Right forelimb (tissue), 1 donor: Measurements from ENCODE around the gene ANKUB1.
"Not testable (repeated sequence)": the region's sequence is repeated elsewhere in the genome, so short reads cannot be mapped to it uniquely, and the experiment has no call there.

Experiments used
- DNase-seq: peaks from one replicate; pipeline ENCODE4 v3.0.0-alpha.2; 2018

Gene ANKUB1

GRCh38 chr3:149792452-149793270 lies at the start of gene ANKUB1:
Gene ANKUB1 (minus strand): TSS chr3:149792554. CDS start chr3:149792366, 188 bp downstream.
- no peak for DNase-seq

GRCh38 chr3:149839896-149840295 lies 47.5 kb upstream of the ANKUB1 start:
- no peak for DNase-seq

- not testable (repeated sequence) for DNase-seq
These were observed 47.1 kb upstream of the ANKUB1 start for GRCh38 chr3:149839469-149839868.

GRCh38 chr3:149838491-149838890 lies 46.1 kb upstream of the ANKUB1 start:
- DNase-seq: not testable (repeated sequence)

GRCh38 chr3:149833241-149833640 lies 40.9 kb upstream of the ANKUB1 start:
- DNase-seq: no peak

- DNase-seq: no peak
These were observed 39.7 kb upstream of the ANKUB1 start for GRCh38 chr3:149832086-149832485.

- no peak for DNase-seq
These were observed 39.0 kb upstream of the ANKUB1 start for GRCh38 chr3:149831321-149831720.

GRCh38 chr3:149830902-149831301 lies 38.5 kb upstream of the ANKUB1 start:
- DNase-seq: no peak

- DNase-seq: not testable (repeated sequence)
These were observed 37.3 kb upstream of the ANKUB1 start for GRCh38 chr3:149829631-149830030.

- DNase-seq: no peak
These were observed 36.0 kb upstream of the ANKUB1 start for GRCh38 chr3:149828390-149828789.

GRCh38 chr3:149826636-149827035 lies 34.3 kb upstream of the ANKUB1 start:
- DNase-seq: no peak

- no peak for DNase-seq
These were observed 27.8 kb upstream of the ANKUB1 start for GRCh38 chr3:149820183-149820582.

- DNase-seq: no peak
These were observed 27.1 kb upstream of the ANKUB1 start for GRCh38 chr3:149819432-149819831.

- DNase-seq: no peak
These were observed 24.6 kb upstream of the ANKUB1 start for GRCh38 chr3:149816986-149817385.

GRCh38 chr3:149816311-149816710 lies 24.0 kb upstream of the ANKUB1 start:
- no peak for DNase-seq

- DNase-seq: no peak
These were observed 23.4 kb upstream of the ANKUB1 start for GRCh38 chr3:149815728-149816127.

- no peak for DNase-seq
These were observed 23.0 kb upstream of the ANKUB1 start for GRCh38 chr3:149815321-149815720.

- DNase-seq: peak; percentile 60
These were observed 21.3 kb upstream of the ANKUB1 start for GRCh38 chr3:149813367-149814281.

GRCh38 chr3:149812606-149813366 lies 20.4 kb upstream of the ANKUB1 start, which contains the start of gene RNF13:
Gene RNF13 (plus strand): TSS chr3:149813215. CDS start chr3:149846027, 32,812 bp downstream.
- peak; percentile 97 for DNase-seq

GRCh38 chr3:149812165-149812605 lies 19.8 kb upstream of the ANKUB1 start:
- DNase-seq: no peak

- DNase-seq: no peak
These were observed 18.5 kb upstream of the ANKUB1 start for GRCh38 chr3:149810846-149811245.

GRCh38 chr3:149809699-149810098 lies 17.3 kb upstream of the ANKUB1 start:
- DNase-seq: no peak
